ENCODE data around the gene TXNDC16. TPM values are rescaled to one million over a fixed set of nuclear protein-coding genes. Genes with fewer than 3 reads are reported as not detected.

Gene TXNDC16
- total RNA-seq, 1 experiment from 2014 or later = 10.9 TPM

DNA sequence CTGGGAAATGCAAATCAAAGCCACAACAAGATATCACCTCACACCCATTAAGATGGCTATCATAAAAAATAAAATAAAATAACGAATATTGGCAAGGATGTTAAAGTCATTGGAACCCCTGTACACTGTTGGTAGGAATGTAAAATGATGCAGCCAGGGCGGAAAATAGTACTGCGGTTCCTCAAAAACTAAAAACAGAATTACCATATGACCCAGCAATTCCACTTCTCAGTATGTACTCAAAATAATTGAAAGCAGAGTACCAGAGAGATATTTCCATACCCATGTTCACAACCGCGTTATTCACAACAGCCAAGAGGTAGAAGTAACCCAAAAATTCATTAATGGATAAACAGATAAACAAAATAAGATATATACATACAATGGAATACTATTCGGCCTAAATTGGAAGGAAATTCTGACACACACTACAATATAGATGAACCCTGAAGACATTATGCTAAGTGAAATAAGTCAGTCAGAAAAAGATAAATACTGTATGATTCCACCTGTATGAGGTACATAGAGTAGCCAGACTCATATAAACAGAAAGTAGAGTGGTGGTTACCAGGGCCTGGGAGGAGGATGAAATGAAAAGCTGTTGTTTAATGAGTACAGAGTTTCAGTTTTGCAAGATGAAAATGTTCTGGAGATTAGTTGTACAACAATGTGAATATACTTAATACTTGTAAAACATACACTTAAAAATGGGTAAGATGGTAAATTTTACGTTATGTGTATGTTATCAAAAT lies 84.6 kb downstream of the TXNDC16 start (continued):
- TF ChIP-seq PRRX2 (CRISPR knock-in tag; IDR thresholded peaks at IDR 0.05) = no peak
- no peak for TF ChIP-seq NFYB (CRISPR knock-in tag; conservative IDR thresholded peaks at IDR 0.05; ENCODE audit: low read depth)
- TF ChIP-seq FOXJ3 (CRISPR knock-in tag; IDR thresholded peaks at IDR 0.05; ENCODE audit: borderline replicate concordance) = no peak

DNA sequence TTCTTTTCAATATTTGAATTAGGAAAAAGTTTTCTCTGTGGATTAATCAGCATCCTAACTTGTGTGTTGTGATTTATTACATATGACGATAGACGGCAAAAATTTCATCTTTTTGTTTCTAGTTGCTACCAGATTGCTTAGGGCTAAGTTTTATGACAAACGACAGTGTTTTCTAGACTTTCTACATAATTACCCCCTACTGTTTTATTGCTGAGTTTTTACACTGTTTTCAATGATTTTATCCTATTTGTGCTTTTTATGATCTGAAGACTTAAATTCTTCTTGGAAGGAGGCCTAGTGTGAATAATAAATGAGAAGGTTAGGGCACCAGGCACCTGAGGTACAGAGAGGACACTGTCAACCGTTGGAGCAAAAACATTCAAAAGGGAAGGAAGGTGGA lies 88.1 kb downstream of the TXNDC16 start:
- Mint-ChIP-seq H3K4me3 (no peak overlapping the region), H3K27ac (no peak overlapping the region), H3K36me3 (peaks cover 14% of the 10 kb centered on the region), H3K4me1 (no peaks in the 10 kb centered on the region), H3K27me3 (ENCODE audit: low read depth) (no peaks in the 10 kb centered on the region), H3K9me3 (peaks cover 9% of the 10 kb centered on the region)
- ATAC-seq (no peak), DNase-seq (ENCODE audit: low spot score) (no peak)
- ChIA-PET CTCF (no interaction called here), POLR2A (no interaction called here)
- TF ChIP-seq FOXP1 (CRISPR knock-in tag; IDR thresholded peaks at IDR 0.05; ENCODE audit: borderline replicate concordance) = no peak
- no peak for TF ChIP-seq RORB (CRISPR knock-in tag; IDR thresholded peaks at IDR 0.05)
- TF ChIP-seq ZNF423 (CRISPR knock-in tag; IDR thresholded peaks at IDR 0.05) = no peak
- TF ChIP-seq, protein P1, sequence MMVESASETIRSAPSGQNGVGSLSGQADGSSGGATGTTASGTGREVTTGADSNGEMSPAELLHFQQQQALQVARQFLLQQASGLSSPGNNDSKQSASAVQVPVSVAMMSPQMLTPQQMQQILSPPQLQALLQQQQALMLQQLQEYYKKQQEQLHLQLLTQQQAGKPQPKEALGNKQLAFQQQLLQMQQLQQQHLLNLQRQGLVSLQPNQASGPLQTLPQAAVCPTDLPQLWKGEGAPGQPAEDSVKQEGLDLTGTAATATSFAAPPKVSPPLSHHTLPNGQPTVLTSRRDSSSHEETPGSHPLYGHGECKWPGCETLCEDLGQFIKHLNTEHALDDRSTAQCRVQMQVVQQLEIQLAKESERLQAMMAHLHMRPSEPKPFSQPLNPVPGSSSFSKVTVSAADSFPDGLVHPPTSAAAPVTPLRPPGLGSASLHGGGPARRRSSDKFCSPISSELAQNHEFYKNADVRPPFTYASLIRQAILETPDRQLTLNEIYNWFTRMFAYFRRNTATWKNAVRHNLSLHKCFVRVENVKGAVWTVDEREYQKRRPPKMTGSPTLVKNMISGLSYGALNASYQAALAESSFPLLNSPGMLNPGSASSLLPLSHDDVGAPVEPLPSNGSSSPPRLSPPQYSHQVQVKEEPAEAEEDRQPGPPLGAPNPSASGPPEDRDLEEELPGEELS (CRISPR knock-in tag; IDR thresholded peaks at IDR 0.05) = no peak
- no peak for TF ChIP-seq NFATC4 (CRISPR knock-in tag; IDR thresholded peaks at IDR 0.05)
- TF ChIP-seq, protein P2, sequence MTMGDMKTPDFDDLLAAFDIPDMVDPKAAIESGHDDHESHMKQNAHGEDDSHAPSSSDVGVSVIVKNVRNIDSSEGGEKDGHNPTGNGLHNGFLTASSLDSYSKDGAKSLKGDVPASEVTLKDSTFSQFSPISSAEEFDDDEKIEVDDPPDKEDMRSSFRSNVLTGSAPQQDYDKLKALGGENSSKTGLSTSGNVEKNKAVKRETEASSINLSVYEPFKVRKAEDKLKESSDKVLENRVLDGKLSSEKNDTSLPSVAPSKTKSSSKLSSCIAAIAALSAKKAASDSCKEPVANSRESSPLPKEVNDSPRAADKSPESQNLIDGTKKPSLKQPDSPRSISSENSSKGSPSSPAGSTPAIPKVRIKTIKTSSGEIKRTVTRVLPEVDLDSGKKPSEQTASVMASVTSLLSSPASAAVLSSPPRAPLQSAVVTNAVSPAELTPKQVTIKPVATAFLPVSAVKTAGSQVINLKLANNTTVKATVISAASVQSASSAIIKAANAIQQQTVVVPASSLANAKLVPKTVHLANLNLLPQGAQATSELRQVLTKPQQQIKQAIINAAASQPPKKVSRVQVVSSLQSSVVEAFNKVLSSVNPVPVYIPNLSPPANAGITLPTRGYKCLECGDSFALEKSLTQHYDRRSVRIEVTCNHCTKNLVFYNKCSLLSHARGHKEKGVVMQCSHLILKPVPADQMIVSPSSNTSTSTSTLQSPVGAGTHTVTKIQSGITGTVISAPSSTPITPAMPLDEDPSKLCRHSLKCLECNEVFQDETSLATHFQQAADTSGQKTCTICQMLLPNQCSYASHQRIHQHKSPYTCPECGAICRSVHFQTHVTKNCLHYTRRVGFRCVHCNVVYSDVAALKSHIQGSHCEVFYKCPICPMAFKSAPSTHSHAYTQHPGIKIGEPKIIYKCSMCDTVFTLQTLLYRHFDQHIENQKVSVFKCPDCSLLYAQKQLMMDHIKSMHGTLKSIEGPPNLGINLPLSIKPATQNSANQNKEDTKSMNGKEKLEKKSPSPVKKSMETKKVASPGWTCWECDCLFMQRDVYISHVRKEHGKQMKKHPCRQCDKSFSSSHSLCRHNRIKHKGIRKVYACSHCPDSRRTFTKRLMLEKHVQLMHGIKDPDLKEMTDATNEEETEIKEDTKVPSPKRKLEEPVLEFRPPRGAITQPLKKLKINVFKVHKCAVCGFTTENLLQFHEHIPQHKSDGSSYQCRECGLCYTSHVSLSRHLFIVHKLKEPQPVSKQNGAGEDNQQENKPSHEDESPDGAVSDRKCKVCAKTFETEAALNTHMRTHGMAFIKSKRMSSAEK (CRISPR knock-in tag; IDR thresholded peaks at IDR 0.05; ENCODE audit: borderline replicate concordance) = no peak
- no peak for TF ChIP-seq ZNF671 (CRISPR knock-in tag; IDR thresholded peaks at IDR 0.05)

DNA sequence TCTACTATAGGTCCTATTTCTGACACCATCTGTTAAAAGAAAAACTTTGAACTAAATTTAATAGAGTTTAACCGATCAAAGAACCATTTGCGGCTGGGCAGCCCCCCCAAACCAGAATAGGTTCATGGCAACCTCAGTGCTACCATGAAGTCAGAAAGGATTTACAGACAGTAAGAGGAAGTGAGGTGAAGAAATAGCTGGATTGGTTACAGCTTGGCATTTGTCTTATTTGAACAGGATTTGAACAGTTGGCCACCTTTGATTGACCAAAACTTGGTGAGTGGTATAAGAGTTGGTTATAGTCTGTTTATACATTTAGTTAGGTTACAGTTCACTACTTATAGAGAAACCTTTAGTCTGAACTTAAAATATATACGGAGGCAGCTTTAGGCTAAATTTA lies 88.9 kb downstream of the TXNDC16 start:
- no peaks in the 10 kb centered on the region for H3K27me3 Mint-ChIP-seq (ENCODE audit: low read depth)
- peaks cover 9% of the 10 kb centered on the region for H3K9me3 Mint-ChIP-seq
- H3K27ac Mint-ChIP-seq = no peak overlapping the region
- TF ChIP-seq, protein P3, sequence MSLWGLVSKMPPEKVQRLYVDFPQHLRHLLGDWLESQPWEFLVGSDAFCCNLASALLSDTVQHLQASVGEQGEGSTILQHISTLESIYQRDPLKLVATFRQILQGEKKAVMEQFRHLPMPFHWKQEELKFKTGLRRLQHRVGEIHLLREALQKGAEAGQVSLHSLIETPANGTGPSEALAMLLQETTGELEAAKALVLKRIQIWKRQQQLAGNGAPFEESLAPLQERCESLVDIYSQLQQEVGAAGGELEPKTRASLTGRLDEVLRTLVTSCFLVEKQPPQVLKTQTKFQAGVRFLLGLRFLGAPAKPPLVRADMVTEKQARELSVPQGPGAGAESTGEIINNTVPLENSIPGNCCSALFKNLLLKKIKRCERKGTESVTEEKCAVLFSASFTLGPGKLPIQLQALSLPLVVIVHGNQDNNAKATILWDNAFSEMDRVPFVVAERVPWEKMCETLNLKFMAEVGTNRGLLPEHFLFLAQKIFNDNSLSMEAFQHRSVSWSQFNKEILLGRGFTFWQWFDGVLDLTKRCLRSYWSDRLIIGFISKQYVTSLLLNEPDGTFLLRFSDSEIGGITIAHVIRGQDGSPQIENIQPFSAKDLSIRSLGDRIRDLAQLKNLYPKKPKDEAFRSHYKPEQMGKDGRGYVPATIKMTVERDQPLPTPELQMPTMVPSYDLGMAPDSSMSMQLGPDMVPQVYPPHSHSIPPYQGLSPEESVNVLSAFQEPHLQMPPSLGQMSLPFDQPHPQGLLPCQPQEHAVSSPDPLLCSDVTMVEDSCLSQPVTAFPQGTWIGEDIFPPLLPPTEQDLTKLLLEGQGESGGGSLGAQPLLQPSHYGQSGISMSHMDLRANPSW (CRISPR knock-in tag; conservative IDR thresholded peaks at IDR 0.05; ENCODE audit: low read depth) = no peak
- no peak for TF ChIP-seq ZNF138 (CRISPR knock-in tag; conservative IDR thresholded peaks at IDR 0.05)
- no peak for TF ChIP-seq JAZF1 (CRISPR knock-in tag; IDR thresholded peaks at IDR 0.05)
- TF ChIP-seq ZBTB21 (CRISPR knock-in tag; IDR thresholded peaks at IDR 0.05; ENCODE audit: borderline replicate concordance) = no peak
- TF ChIP-seq MXD4 (CRISPR knock-in tag; IDR thresholded peaks at IDR 0.05; ENCODE audit: borderline replicate concordance) = no peak
- TF ChIP-seq, protein P4, sequence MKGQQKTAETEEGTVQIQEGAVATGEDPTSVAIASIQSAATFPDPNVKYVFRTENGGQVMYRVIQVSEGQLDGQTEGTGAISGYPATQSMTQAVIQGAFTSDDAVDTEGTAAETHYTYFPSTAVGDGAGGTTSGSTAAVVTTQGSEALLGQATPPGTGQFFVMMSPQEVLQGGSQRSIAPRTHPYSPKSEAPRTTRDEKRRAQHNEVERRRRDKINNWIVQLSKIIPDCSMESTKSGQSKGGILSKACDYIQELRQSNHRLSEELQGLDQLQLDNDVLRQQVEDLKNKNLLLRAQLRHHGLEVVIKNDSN (CRISPR knock-in tag; IDR thresholded peaks at IDR 0.05) = no peak
- TF ChIP-seq, protein P5, sequence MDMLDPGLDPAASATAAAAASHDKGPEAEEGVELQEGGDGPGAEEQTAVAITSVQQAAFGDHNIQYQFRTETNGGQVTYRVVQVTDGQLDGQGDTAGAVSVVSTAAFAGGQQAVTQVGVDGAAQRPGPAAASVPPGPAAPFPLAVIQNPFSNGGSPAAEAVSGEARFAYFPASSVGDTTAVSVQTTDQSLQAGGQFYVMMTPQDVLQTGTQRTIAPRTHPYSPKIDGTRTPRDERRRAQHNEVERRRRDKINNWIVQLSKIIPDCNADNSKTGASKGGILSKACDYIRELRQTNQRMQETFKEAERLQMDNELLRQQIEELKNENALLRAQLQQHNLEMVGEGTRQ (CRISPR knock-in tag; IDR thresholded peaks at IDR 0.05) = no peak
- TF ChIP-seq TEAD4 (CRISPR knock-in tag; IDR thresholded peaks at IDR 0.05) = no peak
- DNase-seq (ENCODE audit: low spot score) (no peak), ATAC-seq (no peak)
- H3K4me3 Mint-ChIP-seq = no peak overlapping the region
- POLR2A ChIA-PET = no interaction called here
- H3K4me1 Mint-ChIP-seq = no peaks in the 10 kb centered on the region
- H3K36me3 Mint-ChIP-seq = peaks cover 14% of the 10 kb centered on the region
- CTCF ChIA-PET = no interaction called here
